ENCODE results near the gene SSBP4.

Gene SSBP4

DNA sequence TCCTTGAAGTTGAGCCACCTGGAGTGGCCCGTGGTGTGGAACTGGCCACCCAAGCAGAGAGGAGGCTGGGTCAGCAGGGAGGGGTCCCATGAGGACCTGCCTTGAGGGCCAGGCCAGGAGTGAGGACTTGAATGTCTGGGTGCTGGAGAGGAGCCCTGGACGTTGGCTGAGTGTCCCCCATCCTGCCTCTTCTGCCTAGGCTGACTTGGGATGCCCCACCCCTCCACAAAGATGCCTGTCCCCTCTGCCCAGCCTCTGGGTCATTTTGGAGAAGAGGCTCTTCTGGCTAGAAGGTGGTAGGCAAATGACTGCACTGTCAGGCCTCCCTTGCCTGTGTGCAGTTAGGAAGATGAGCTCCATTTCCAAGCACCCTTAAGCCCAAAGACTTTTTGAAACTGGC is 1.7 kb downstream of the SSBP4 start:
- DNase-seq (ENCODE audit: low spot score), result no peak

DNA sequence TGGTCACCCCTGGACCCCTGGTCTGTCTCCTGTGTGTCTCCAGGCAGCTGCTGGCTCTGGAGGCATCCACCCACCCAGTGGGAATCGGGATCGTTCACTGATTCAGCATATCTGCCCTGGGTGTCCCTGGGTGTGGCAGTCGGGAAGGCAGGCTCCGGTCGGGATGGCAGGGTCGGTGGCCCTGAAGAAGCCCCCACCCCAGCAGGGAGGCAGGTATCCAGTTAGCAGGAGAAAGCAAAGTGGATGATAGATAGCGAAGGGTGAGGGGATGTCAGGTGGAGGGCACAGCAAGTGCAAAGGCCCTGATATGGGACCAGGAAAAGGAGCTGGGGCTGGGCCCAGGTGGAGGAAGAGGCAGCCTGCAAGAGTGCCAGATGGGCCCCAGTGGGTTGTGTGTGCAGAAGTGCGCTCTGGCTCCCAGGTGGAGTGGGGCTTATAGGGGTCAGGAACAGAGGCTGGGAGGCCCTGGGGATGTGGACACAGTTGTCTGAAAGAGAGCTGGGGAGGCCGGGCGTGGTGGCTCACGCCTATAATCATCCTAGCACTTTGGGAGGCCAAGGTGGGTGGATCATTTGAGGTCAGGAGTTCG is 2.3 kb downstream of the SSBP4 start:
- no peak for DNase-seq (ENCODE audit: low spot score)

GRCh38 chr19:18422530-18423191 is 3.5 kb downstream of the SSBP4 start:
- DNase-seq (ENCODE audit: low spot score), result no peak

DNA sequence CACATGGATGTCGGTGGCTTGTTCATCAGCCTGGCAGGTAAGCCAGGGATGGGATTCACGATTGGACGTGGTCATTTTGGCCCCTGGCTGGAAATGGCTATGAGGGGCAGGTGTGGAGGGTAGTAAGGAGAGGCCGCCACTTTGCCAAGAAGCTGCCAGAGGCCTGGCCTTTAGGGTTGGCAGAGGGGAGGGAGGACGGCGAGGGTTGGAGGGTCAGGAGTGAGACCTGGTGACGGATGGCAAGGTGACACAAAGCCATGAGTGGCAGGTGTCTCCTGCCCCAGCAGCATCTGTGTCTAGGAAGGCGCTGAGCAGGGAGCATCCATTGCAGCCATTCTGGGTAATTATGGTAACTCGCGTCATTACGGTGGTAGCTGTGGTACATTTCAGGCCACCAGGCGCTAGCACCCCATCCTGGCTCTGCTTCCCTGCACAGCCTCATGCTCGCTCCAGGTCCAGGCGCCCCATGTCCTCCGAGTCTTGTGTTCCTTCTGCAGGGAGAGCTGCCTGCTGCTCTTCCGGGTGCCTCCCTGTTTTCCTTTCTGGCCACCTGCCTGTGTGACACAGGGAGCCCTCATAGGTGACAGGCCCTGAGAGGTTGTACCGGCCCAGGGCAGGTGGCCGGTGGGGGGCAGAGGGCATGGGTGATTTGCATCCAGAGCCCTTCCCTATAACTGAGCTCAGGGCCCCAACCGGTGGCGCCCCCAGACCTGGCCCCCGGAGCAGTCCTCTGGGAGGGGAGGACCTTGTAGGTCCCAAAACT is 4.2 kb downstream of the SSBP4 start:
- no peak for DNase-seq (ENCODE audit: low spot score)

DNA sequence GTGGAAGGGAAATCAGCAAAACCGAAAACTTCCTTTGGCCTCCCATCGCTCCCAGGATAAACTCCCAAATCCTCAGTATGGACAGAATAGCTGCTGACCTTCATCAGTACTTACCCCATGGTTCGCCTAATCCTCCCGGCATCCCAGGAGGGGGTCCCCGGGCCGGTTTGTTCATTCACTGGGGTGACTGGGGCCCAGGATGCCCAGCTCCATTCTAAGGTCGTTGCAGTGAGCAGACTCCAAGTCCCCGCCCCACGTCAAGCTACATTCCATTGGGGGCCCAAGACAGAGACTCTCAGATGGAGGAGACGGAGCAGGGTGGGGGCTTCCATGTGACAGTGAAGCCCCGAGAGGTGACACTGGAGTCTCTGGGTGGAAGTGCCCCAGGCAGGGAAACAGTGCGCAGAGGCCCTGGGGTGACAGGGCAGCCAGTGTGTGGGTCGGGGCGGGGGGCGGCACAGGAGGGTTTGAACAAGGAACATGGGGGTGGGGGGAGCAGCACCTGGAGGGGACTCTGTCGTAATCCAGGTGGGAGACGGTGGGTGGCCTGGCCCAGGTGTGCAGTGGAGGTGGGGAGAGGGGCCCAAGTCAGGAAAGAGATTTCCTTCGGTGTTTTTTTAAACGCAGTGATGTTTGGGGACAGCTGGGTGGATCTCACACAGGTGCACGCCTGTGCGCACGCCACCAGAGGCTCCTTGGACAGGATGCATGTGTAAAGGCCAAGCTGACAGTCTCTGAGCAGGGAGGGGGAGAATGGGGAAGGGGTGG is 5.1 kb downstream of the SSBP4 start:
- DNase-seq (ENCODE audit: low spot score), result no peak

DNA sequence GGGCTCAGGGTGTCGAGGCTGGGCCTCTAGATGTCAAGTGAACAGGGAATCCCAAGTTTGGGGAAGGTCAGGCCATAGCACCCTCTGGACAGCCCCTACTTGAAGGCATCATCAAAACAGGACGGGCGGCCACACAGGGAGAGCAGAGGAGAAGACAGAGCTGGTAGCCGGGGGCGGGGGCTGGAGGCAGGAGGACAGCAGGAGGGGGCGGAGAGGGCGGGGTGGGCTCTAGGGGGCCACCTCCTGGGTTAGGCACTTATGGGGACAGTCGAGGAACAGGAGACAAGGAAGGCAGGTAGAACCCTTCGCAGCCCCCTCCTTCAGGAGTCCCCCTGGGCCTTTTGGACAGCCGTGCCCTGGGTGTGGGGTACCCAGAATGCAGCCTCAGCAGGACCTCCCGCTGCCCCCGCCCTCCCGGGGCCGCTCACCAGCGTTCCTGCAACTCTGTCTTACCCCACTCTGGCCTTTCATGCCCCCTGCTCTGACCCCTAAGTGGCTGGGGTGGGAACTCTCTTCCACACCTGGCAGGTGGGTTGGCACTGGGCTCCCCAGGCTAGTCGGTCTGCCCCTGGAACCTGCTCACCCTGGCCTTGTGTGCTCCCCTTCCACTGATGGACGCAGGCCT is 5.8 kb downstream of the SSBP4 start:
- DNase-seq (ENCODE audit: low spot score), result no peak

DNA sequence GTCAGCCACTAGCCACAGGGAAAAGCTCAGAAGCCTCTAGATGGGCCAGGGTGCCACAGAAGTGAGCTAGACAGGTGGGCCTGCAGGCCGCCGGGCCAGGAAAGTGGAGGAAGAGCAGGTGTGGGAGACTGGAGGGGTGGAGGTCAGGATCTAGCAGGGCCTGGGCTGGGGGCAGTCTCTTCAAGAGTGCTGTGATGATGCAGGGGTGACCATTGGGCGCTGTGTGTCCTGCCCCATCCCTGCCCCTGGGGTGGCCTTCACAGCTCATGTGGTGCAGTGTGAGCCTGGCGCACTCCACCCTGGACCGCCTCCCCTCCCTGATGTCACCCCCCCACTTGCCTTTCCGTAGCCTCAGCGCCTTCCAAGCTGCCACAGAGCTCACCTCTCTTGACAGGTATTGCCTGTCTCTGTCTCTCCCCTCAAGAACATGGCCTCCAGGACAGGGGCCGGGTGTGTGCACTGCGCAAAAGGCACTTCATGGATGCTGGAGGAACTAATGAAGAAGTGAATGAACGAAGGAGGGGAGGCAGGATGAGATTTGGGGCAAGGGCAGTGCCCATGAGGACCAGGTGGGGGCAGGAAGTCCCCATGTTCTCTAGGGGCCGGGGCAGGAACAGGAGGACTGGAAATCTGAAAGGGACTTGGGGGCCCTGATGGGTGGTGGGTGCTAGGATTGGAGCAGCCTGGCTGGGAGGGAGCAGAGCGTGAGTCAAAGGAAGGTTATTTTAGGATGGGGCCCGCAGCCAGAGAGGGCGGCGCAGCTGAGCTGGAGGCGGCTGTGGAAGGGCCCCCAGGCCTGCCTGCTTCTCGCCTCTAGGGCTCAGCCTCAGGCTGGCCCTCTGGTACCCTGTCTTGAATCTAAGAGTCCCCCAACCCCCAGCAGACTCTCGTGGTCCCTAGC is 6.6 kb downstream of the SSBP4 start:
- no peak for DNase-seq (ENCODE audit: low spot score)

GRCh38 chr19:18426416-18426767 is 7.2 kb downstream of the SSBP4 start:
- DNase-seq (ENCODE audit: low spot score), result no peak

DNA sequence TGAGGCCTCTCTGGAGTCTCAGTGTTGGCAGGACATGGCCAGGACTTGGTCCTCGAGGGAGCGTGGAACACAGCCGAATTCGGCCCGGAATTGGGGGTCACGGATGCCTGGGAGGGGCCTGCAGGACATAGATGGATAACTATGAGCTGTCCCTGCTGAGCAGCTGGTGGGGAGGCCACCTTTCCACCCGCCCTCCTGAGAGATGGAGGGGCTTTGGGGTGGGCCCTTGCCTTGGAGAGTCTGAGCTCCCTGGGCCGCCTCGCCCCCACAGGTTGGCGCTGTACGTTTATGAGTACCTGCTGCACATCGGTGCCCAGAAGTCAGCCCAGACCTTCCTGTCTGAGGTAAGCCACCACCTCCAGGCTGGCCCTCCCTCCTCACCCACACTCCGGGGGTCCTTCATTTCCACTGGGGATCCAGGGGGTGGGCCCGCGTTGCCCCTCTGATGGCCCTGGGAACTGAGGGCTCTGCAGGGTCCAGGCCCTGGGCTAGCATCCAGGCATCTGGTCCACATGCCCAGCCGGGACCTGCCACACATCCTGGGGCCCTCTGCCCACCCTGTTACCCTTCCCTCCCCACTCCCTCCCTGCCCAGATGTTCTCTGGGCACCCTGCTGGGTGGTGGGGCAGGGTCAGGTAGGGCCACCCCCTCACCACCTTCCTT is 8.0 kb downstream of the SSBP4 start:
- DNase-seq (ENCODE audit: low spot score), result no peak

GRCh38 chr19:18427743-18428113 is 8.5 kb downstream of the SSBP4 start:
- DNase-seq (ENCODE audit: low spot score), result no peak

DNA sequence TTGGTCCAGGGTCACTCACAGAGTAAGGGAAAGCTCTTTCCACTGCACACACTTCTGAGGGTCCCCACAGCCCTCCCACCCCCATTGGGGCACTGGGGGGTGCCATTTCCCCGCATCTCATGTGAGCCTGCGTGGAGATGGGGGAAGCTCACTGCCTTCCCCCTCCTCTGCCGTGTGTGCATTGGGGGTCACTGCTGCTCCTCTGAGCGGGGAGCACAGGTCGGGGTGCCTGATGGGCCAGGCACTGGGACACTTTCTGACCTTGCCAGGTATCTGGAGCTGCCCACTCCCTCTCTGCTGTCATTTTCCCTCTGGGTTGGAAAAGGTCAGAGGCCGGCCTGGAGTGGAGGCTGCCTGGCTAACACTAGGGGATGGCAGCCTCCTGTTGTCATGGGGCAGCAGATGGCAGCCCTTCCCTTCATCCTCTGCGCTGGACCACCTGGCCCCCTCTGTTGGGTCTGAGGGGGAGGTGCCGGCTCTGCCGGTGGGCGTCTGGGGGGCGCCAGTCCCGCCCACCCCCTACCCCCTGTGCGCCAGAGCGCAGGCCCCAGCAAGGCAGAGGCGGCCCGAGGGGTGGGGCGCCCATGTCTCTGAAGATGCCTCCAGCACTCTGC is 9.1 kb downstream of the SSBP4 start:
- no peak for DNase-seq (ENCODE audit: low spot score)

GRCh38 chr19:18428787-18429674 is 9.8 kb downstream of the SSBP4 start:
- no peak for DNase-seq (ENCODE audit: low spot score)

- no peak for DNase-seq (ENCODE audit: low spot score)
Observed at GRCh38 chr19:18429717-18430416, 10.7 kb downstream of the SSBP4 start.

GRCh38 chr19:18430417-18431144 is 11.4 kb downstream of the SSBP4 start:
- DNase-seq (ENCODE audit: low spot score), result no peak

GRCh38 chr19:18431351-18432197 is 12.4 kb downstream of the SSBP4 start:
- DNase-seq (ENCODE audit: low spot score), result no peak

GRCh38 chr19:18432275-18433014 is 13.2 kb downstream of the SSBP4 start:
- no peak for DNase-seq (ENCODE audit: low spot score)
